ENCODE data around the gene RBFOX1. TPM values are rescaled to one million over a fixed set of nuclear protein-coding genes. Genes with fewer than 3 reads are reported as not detected.

RBFOX1 gene
- polyA plus RNA-seq, 1 experiment = not detected

DNA sequence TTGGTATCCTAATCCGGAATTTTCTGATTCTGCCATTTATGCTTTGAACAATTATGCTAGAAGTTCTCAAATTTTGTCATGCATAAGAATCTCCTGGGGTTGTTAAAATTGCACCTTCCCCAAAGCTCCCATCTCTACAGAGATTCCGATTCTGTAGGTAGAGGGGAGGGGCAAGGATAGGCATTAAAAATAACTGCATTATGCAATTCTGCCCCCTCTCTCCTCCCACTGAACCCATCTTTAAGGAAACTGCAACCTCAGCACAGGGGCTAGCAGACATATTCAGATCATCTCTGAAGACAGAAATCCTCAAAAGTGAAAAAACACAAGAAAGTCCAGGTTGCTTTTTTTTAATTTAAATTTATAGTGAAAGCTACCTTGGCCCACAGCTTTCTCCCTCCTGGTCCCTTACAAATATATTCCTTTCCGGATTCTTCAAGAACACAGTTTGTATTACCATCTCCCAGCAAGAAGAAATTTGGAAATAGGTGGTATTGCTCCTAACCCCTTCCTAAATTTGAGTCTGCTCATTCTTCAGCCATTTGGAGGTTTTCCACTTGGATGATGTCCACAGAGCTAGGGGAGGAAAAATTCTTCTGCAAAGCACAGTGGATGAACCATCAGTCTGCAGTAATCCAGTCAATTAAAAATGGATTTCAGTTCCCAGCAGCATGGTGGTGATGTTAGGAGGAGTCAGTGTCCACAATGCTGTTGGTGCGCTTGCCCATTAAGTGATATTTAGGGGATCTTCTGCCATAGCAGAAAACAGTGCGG, 67.7 kb downstream of the RBFOX1 start:
- DNase-seq (ENCODE audit: low read depth, low spot score) = no peak
- POLR2A ChIA-PET = no interaction called here

DNA sequence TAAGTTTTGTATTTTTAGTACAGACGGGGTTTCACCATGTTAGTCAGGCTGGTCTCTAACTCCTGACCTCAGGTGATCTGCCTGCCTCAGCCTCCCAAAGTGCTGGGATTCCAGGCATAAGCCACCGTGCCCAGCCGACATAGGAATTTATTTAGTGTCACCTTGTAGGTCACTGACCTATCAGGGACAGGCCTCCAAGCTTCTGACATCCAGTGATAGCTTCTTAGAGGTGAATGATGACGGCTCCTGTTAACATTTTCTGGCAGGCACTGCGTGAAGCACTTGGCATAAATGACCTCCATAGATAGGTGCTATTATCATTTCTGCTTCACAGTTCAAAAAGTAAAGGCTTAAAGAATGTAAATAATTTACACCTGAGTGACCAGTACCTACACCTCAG, 71.6 kb downstream of the RBFOX1 start:
- CTCF ChIA-PET = no interaction called here

More for the DNA sequence above, 67.7 kb downstream of the RBFOX1 start:
- TF ChIP-seq, protein P1, sequence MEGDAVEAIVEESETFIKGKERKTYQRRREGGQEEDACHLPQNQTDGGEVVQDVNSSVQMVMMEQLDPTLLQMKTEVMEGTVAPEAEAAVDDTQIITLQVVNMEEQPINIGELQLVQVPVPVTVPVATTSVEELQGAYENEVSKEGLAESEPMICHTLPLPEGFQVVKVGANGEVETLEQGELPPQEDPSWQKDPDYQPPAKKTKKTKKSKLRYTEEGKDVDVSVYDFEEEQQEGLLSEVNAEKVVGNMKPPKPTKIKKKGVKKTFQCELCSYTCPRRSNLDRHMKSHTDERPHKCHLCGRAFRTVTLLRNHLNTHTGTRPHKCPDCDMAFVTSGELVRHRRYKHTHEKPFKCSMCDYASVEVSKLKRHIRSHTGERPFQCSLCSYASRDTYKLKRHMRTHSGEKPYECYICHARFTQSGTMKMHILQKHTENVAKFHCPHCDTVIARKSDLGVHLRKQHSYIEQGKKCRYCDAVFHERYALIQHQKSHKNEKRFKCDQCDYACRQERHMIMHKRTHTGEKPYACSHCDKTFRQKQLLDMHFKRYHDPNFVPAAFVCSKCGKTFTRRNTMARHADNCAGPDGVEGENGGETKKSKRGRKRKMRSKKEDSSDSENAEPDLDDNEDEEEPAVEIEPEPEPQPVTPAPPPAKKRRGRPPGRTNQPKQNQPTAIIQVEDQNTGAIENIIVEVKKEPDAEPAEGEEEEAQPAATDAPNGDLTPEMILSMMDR (IDR thresholded peaks at IDR 0.05; ENCODE audit: low read depth, low read length) = no peak
- CTCF ChIA-PET = no interaction called here
- Histone ChIP-seq H3K9me3 (ENCODE audit: control insufficient read depth, insufficient read depth, low read length) (peaks cover 27% of the 10 kb centered on the region), H3K27ac (ENCODE audit: low read depth, low read length) (no peak overlapping the region), H3K27me3 (ENCODE audit: control insufficient read depth, insufficient read depth, low read length) (no peaks in the 10 kb centered on the region), H3K4me3 (ENCODE audit: low read depth, low read length) (no peak overlapping the region)

DNA sequence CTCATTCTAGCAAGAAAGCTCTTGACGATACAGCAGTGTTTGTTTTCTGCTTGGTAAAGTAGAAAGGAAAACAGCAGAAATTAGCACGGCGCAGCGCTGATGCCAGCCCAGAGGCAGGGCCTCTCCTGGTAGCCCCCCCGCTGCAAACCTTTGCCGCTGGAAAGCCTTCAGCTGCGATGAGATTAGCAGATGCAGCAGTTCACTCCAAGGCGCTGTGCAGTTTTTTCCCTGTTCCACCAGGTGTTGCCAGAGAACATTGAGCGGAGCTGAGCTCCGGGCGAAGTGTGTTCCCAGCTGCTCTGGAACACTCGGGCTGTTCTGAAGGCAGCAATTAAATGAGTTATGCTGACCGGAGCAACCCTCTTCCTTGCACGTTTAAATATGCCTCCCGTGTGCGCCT, 72.5 kb downstream of the RBFOX1 start:
- no peak for DNase-seq (ENCODE audit: low read depth, low spot score)
- ChIA-PET POLR2A (no interaction called here), CTCF (no interaction called here)
- TF ChIP-seq, protein P1 (IDR thresholded peaks at IDR 0.05; ENCODE audit: low read depth, low read length) = no peak
- Histone ChIP-seq H3K27me3 (ENCODE audit: control insufficient read depth, insufficient read depth, low read length) (no peaks in the 10 kb centered on the region), H3K4me3 (ENCODE audit: low read depth, low read length) (no peak overlapping the region), H3K9me3 (ENCODE audit: control insufficient read depth, insufficient read depth, low read length) (peaks cover 28% of the 10 kb centered on the region), H3K27ac (ENCODE audit: low read depth, low read length) (no peak overlapping the region)

More for the DNA sequence above, 71.6 kb downstream of the RBFOX1 start:
- no peaks in the 10 kb centered on the region for H3K27me3 ChIP-seq (ENCODE audit: control insufficient read depth, insufficient read depth, low read length)
- peaks cover 29% of the 10 kb centered on the region for H3K9me3 ChIP-seq (ENCODE audit: control insufficient read depth, insufficient read depth, low read length)
- TF ChIP-seq, protein P1 (IDR thresholded peaks at IDR 0.05; ENCODE audit: low read depth, low read length) = no peak
- POLR2A ChIA-PET = no interaction called here
- no peak overlapping the region for H3K27ac ChIP-seq (ENCODE audit: low read depth, low read length)
- DNase-seq (ENCODE audit: low read depth, low spot score) = no peak
- no peak overlapping the region for H3K4me3 ChIP-seq (ENCODE audit: low read depth, low read length)

DNA sequence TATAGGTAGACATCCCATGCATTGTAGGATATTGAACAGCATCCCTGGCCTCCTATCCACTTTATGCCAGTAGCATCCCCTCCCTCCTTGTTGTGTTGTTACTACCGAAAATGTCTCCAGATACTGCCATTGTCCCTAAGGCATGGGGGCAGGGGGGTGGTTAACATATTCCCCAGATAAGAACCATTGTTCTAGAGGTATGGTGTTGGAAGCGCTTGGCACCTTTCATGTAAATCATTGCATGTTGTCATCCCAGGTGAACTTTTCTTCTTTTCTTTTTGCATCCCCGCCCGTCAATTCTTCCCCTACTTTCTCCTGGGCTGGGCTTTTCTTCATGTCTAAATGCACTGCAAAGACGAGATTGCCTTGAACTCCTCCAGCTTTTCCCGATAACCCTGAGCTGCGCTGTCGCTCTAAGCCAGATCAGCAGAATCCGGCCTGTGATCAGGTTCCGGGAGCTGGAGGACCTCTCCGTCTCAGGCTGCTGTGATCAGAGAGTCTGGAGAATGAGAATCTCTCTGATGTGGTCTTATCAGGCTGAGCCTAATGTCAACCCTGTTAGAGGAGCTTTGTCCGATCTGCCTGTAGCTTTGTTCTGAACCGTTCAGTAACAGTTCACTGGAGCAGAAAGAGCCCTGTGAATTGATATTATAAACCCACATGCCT, 76.2 kb downstream of the RBFOX1 start:
- ChIA-PET CTCF (no interaction called here), POLR2A (no interaction called here)
- no peaks in the 10 kb centered on the region for H3K27me3 ChIP-seq (ENCODE audit: control insufficient read depth, insufficient read depth, low read length)
- H3K9me3 ChIP-seq (ENCODE audit: control insufficient read depth, insufficient read depth, low read length) = peaks cover 41% of the 10 kb centered on the region
- TF ChIP-seq, protein P1 (IDR thresholded peaks at IDR 0.05; ENCODE audit: low read depth, low read length) = no peak
- H3K4me3 ChIP-seq (ENCODE audit: low read depth, low read length) = no peak overlapping the region
- no peak overlapping the region for H3K27ac ChIP-seq (ENCODE audit: low read depth, low read length)
- DNase-seq (ENCODE audit: low read depth, low spot score) = no peak

DNA sequence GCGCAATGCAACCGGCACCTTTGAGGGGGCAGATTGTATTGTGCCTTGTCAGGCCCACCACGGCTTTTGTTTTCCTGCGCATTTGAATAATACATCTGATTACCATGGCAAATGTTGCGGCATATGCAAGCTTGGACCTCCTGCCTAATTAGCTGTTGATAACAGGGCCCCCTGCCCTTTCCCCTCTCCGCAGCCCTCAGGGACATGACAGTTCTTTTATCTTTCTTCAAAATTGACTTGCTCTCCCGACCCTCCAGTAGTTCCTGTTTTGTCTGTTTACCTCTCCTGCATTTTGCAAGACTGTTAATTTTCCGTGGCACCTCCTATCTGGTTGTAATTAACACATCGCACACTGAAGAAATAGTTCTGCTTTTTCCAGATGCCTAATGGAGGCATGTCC, 86.8 kb downstream of the RBFOX1 start:
- no peak overlapping the region for H3K4me3 ChIP-seq (ENCODE audit: low read depth, low read length)
- POLR2A ChIA-PET = no interaction called here
- TF ChIP-seq, protein P1 (IDR thresholded peaks at IDR 0.05; ENCODE audit: low read depth, low read length) = no peak
- H3K27me3 ChIP-seq (ENCODE audit: control insufficient read depth, insufficient read depth, low read length) = no peaks in the 10 kb centered on the region
- H3K9me3 ChIP-seq (ENCODE audit: control insufficient read depth, insufficient read depth, low read length) = peaks cover 33% of the 10 kb centered on the region
- no peak for DNase-seq (ENCODE audit: low read depth, low spot score)
- CTCF ChIA-PET = no interaction called here
- no peak overlapping the region for H3K27ac ChIP-seq (ENCODE audit: low read depth, low read length)
